NCI-H128 (cell line): ENCODE measurements around the gene GADD45G.

ENCODE experiments used
- DNase-seq: peaks from one replicate; lab custom pipeline; 2025; ENCODE audit not compliant: unreplicated experiment; lab: John Stamatoyannopoulos, UW

Gene GADD45G

GRCh38 chr9:89592963-89593726 lies 11.7 kb upstream of the GADD45G start:
- no peak for DNase-seq

GRCh38 chr9:89593727-89594427 lies 10.9 kb upstream of the GADD45G start:
- DNase-seq = no peak

- DNase-seq = no peak
These were observed 9.8 kb upstream of the GADD45G start for GRCh38 chr9:89594811-89595550.

- DNase-seq = no peak
These were observed 9.2 kb upstream of the GADD45G start for GRCh38 chr9:89595646-89596045.

GRCh38 chr9:89596937-89597555 lies 7.8 kb upstream of the GADD45G start:
- no peak for DNase-seq

GRCh38 chr9:89597711-89598362 lies 7.0 kb upstream of the GADD45G start:
- DNase-seq = peak; percentile 52

GRCh38 chr9:89598363-89598713 lies 6.5 kb upstream of the GADD45G start:
- no peak for DNase-seq

GRCh38 chr9:89598926-89599325 lies 5.9 kb upstream of the GADD45G start:
- no peak for DNase-seq

GRCh38 chr9:89600831-89601230 lies 4.0 kb upstream of the GADD45G start:
- DNase-seq = no peak

- no peak for DNase-seq
These were observed 3.5 kb upstream of the GADD45G start for GRCh38 chr9:89601306-89601705.

- DNase-seq = no peak
These were observed 2.8 kb upstream of the GADD45G start for GRCh38 chr9:89601856-89602562.

- peak; percentile 86 for DNase-seq
These were observed 1.6 kb upstream of the GADD45G start for GRCh38 chr9:89602978-89603766.

- DNase-seq = peak; percentile 88
These were observed 796 bp upstream of the GADD45G start for GRCh38 chr9:89603767-89604665.

- DNase-seq = peak; percentile 38
These were observed 745 bp downstream of the GADD45G start for GRCh38 chr9:89605465-89606048.

GRCh38 chr9:89606049-89606623 lies 1.3 kb downstream of the GADD45G start:
- no peak for DNase-seq

- no peak for DNase-seq
These were observed 2.0 kb downstream of the GADD45G start for GRCh38 chr9:89606624-89607311.

- no peak for DNase-seq
These were observed 4.0 kb downstream of the GADD45G start for GRCh38 chr9:89608641-89609335.
